HUDEP-2 (cell line): Measurements from ENCODE around the gene FAM180A.

ENCODE experiments used
- DNase-seq, 76 experiments: peaks; one replicate each; lab custom pipeline; 2025; ENCODE audit not compliant: unreplicated experiment in 76 of 76; lab: John Stamatoyannopoulos, UW

Gene FAM180A

DNA sequence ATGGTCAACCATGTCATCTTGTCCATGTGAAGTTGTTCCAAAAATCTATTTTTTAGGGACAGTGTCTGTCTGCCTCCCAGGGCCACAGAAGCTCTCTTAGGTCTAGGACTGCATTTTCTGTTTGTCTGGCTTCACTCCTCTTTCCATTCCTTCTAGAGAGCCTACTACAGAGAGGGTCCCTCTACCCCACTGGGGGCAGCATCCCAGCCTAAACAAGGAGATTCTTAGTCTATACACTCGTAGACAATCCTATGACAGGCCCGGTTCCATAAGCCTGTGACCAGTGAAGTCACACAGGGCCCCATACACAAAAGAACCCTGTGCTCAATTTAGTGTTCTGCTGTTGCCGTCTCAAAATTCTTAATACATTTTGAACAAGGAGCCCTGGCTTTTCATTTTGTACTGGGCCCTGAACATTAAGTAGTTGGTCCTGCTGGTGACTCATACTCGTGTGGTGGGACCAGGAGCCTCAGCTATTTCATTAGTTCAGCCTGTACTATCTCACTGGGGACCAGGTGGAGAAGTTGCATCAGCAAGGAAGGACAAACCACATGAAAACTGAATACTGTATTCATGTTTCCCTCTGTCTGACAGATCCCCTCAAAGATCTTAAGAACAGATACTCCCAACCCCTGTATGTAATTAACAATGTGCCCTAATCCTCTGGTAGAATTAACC is 23.5 kb upstream of the FAM180A start:
- DNase-seq = no peak

- DNase-seq = no peak
Observed at GRCh38 chr7:135771051-135771450, 22.4 kb upstream of the FAM180A start.

DNA sequence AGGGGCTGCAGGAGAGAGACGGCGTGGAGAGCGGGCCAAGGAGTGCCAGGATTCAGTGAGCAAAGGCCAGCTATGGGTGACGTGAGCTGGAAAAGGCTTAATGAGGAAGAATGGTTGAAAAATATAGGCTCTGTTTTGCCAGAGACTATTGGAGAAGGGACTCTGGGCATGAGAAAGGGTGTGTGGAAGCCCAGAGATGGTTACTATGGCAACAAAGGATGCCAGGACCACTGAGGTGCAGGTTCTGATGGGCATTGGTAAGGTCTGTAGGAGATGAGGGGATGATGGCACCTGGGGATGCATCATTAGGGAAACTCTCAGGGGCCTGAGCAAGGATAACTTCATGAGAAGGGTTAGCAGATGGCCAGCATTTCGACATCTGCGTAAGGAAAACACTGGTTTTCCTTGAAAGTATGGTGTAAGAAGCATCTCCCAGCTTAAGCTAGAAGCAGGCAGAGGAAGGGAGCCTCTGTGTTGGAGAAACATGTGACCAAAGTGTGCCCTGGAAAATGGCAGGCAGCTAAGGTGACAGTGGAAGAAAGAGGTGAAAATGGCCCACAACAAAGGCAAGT is 21.6 kb upstream of the FAM180A start:
- no peak for DNase-seq

DNA sequence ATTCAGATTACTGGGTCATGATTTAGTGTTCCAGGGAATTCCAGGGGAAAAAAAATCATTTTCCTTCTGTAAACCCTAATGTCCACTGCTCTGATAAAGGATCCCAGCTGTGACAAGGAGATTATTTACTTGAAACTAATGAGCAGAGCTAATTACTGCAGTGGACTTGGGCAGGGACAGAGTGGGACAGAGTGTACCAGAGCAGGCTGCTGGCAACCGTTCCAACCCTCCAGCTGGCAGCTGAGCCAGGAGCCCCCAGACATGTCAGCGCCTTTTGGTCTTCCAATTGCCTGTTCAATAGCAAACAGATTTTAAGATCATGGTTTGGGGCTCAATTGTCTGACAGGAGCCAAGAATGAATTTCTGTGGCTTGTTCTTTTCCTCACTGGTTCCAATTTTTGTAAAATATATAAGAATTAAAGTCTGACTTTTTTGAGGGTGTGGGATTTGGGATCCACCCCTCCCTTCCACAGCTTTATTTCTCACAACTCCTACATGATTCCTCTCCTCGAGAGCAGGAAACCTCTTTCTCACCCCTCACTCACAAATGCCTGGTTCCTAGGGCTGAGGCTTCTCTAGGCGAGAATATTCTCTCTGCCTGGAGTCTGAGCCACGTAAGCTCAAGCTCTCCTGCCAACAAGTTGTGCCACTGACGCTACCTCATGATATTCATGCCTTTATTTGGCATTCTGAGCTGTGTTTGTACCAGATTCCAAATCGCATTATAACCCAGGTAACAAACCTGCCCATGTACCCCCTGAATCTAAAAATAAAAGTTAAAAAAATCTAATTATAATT is 20.6 kb upstream of the FAM180A start:
- DNase-seq = no peak

- no peak for DNase-seq
Observed at GRCh38 chr7:135768467-135768866, 19.9 kb upstream of the FAM180A start.

DNA sequence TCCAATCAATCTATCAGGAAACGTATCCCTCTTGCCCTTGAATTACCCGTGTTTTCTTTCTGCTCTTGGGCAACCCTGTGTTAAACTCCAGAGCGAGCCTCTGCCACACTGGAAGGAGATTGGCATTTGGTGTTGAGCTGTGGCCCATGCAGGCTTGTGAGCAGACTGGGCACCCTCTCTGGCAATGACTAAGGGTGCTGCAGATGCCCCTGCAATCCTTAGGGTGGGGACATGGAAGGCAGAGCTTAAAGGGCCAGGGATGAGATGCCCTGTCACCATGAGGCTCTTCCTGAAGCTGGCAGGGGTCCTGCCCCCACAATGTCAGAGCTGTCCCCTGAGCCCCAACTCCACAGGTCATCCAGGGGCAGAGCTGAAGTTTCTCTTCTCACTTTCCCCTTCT is 19.5 kb upstream of the FAM180A start:
- no peak for DNase-seq

- peak in 2 of 76 experiments; percentile 15 to 21 for DNase-seq
Observed at GRCh38 chr7:135763261-135763660, 14.6 kb upstream of the FAM180A start.

- DNase-seq = peak in 1 of 76 experiments; percentile 8
Observed at GRCh38 chr7:135761751-135762488, 13.3 kb upstream of the FAM180A start.

DNA sequence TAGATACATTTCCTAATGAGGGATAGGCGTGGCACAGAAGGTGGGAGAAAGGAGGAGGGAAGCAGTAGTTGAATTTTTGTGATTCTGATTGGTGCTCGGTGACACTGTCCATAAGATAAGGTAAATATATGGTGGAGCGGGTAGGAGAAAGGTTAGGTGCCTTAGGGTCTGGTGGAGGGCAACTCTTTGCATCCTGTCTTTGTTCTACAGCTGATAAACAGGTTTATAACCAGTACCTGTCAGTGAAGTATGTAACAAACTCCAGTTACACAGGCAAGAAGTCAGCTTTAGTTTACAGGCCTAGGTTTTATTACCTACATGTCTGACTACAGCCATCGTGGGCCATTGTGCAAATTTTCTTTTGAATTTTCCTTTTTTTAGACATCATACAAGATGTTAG is 10.9 kb upstream of the FAM180A start:
- no peak for DNase-seq

DNA sequence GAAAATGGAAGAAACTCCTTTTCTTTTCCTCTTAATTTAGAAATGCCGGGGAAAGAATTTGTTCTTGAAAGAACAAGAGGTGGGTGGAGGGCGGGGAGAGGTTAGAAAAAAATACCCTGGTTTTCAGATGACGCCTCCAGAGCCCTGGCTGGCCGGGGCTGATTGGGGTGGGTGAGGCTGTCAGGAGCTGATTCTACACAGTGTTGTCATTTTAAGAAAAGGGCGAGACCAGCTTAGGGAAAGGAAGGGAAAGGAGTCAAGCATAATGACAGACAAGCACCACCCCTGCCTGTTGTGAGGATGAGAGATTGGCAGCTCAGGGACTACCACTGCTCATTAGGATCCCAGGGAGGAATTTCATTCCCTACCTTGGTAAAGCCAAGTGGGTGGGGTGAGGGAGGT is 9.9 kb upstream of the FAM180A start:
- peak in 28 of 76 experiments; percentile 7 to 78 (median 30) for DNase-seq

DNA sequence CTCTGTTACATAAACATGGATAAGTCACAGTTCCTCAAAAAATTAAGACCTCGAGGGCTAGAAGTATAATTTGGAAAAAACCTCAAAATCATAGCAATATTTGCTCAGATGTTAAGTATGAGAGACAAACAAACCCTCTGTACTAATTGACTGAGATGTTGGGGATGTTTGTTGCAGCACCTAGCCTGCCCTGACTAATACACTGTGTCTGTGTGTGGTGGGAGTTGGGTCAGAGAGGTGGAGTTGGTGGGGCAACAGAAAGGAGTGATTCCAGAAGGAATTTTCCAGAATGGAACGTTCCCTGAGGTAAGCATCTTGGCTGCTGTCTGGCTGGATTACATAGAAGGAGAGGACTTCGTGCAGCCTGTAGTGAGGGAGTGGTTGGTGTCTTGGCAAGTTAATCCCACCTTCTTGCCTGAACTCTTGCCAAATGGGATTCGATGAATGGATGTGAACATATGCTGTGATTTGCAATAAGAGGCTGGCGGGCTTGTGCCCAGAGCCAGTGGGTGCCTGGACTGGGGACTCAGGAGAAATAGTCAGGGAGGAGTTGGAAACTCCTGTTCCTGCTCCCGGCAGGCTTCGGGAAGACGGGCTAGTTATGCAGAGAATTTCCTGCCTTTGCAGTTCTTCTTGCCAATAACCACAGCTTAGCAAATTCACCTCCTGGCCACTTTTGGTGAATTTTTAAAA is 9.3 kb upstream of the FAM180A start:
- no peak for DNase-seq

DNA sequence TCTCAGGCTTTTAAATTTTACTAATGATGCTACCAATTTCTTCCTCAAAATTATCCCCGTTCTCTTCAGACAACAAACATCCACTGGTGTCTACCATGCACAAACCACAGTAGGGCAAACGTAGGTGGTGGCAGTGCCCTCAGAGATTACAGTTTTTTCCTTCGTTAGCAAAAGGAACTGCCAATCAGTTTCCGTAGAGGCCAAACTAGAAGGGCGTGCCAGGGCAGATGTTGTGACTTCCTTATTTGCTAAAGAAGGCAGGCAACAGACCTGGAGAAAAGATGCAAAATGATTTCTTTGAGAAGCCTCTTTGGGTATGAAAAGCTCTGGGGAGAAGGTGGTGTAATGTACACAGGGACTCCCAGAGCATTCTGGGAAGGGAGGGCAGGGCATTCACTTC is 7.6 kb upstream of the FAM180A start:
- peak in 2 of 76 experiments; percentile 16 for DNase-seq

GRCh38 chr7:135755351-135755753 is 6.7 kb upstream of the FAM180A start:
- no peak for DNase-seq

DNA sequence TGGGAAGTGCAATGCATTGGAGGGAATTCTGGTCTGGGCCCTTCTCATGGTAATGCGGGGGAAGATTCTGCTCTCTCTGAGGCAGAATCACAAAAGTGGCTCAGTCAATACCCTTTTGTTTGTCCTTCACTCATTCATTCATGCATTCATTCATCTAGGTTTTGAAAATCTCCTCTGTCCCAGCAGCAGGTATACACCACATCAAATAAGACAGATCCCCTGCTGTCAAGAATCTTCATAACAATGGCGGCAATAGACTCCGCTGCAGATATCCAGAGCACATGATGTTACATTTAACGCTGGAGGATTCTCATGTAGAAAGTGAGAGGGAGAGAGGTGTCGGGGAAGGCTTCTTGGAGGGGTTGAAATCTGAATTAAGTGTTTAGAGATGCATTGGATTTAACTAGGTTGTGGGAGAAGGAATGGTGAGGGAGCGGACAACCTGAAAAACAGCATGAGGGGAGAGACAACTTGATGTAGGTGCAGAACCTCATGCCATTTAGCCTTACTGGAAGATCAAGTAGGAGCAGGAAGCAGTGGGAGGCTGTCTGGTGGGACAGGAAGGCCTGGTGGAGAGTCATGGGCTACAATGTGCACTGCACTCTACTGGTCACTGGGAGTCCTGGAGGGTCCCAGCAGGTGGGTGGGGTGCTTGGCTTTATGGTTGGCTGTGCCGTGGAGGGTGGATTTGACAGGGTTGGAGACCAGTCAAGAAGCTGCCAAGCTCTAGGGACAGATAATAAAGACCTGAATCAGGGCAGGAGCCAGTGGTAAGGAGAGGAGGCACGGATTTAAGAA is 5.2 kb upstream of the FAM180A start:
- no peak for DNase-seq

GRCh38 chr7:135747366-135747765 is 1.2 kb downstream of the FAM180A start:
- no peak for DNase-seq

DNA sequence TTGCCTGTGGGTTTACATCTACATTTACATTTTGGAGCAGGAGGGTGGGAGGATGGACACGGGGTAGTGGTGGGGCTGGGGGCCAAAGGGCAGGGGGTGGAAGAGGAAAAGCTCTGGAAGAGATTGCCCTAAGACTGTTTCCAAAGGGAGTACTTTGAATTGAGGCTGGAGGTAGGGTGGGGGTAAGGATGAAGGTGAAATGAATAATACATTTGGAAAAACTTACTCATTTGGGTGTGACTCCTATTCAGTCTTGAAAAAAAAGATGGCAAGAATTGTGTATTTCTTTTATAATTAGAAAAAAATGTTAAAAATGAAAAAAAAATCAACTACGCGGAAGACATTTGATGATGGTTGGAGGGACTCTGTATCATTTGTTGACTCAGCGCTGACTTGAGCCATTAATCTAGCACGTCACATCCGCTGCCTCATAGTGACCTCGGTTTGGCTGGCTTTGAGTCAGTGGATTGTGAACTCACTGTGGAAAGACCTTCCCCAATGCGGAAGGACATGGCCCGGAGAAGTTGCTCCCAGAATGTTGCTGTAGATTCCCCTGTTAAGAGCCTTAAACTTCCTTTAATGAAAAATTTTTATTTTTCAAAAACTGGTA is 2.8 kb downstream of the FAM180A start:
- no peak for DNase-seq

DNA sequence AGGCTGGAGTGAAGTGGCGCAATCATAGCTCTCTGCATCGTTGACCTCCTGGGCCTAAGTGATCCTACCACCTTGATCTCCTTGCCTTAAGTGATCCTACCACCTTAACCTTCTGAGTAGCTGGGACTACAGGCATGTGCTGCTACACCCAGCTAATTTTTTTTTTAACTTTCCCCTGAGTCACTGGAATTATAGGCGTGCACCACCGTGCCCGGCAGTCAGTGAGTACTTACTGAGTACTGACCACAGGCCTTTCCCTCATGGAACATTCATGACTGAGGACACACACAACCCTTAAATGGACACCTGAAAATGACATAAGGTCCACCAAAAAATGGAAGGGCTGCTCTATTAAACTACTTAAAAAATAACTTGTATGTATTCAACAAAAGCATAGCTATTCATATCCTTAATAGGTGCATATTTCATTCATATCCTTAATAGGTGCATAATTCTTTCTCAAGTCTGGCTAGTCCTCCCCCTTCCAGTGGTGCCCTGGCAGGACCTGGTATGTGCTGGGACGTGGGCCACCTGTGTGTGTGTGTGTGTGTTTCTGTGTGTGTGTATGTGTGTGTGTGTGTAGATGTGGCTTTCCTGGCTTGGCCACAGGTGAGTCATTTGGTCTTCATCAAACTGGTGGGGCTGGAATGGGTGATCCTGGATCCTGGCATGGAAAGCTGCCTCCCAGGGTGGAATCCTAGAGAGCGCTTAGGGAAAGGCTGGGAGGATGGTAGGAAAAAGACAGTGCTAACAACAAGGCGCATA is 3.5 kb downstream of the FAM180A start:
- DNase-seq = peak in 3 of 76 experiments; percentile 13 to 38 (median 16)

DNA sequence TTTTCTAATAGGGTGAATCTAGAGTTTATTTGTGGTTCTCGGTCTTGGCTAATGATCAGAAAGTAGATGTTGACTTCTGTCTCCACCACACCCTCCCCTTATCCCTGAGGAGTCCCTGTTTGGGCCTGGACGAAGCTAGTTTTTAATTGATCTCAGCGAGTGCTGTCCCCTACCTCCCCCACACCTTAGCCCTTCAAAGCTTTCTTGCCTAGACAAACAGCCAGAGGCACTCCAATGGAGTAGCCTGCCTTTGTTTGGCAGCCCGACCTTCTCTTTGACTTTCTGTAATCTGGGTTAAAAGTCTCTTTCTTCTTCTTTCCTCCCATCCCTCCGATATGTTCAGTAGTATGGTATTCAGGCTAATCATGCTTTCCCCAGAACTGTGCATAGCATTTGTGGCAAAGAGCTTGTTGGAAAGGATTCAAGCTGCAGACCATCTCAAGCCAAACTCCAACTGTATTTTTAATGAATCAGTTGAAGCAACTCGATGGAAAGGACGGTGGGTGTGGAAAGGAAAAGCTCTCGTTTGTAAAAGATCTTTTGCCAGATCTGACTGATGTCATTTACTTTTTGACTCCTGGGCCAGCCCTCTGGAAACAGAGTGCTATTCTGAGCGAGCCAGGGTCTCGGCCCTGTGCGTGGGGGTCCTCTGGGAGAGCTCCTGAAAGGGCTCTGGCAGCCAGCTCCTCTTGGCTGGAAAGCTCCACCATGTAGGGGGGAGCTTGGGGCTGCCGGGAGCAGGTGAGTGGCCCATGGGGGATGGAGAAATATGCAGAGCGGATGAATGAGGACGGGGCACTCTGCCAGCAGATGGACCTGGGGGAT is 4.5 kb downstream of the FAM180A start:
- DNase-seq = no peak
